Mesenchymal stem cell (in vitro differentiated cells and primary cell): ENCODE data around the gene HECTD4.

Experiments used
- DNase-seq: peaks from one replicate; pipeline ENCODE4 v3.0.0-alpha.2; 2013
- H2AFZ ChIP-seq: one replicate; pipeline ENCODE4 v1.6.1; 2013; ENCODE audit warnings: low read depth, mild to moderate bottlenecking, control low read depth, inconsistent platforms, low read length, moderate library complexity
- H2AK5ac ChIP-seq: 2 replicates; pipeline ENCODE4 v1.6.1; 2013; ENCODE audit warnings: low read length, moderate library complexity, mild to moderate bottlenecking, inconsistent platforms; ENCODE audit not compliant: severe bottlenecking
- H2BK120ac ChIP-seq: one replicate; pipeline ENCODE4 v1.6.1; 2013; ENCODE audit warnings: low read depth, mild to moderate bottlenecking, inconsistent platforms, low read length, moderate library complexity
- H2BK12ac ChIP-seq, 2 experiments: one replicate each; pipeline ENCODE4 v1.6.1; 2013; ENCODE audit warnings: inconsistent platforms in 2 of 2, low read length in 2 of 2, mild to moderate bottlenecking in 2 of 2, moderate library complexity in 2 of 2, control low read depth in 1 of 2
- H2BK15ac ChIP-seq: one replicate; pipeline ENCODE4 v1.6.1; 2013; ENCODE audit warnings: mild to moderate bottlenecking, low read depth, inconsistent platforms; ENCODE audit not compliant: poor library complexity, severe bottlenecking
- H2BK5ac ChIP-seq: 2 replicates; pipeline ENCODE4 v1.6.1; 2013; ENCODE audit warnings: low read depth, mild to moderate bottlenecking, low read length, control low read depth, inconsistent platforms; ENCODE audit not compliant: poor library complexity, severe bottlenecking
- H3K14ac ChIP-seq, 2 experiments: one replicate each; pipeline ENCODE4 v1.6.1; 2013; ENCODE audit warnings: inconsistent platforms in 2 of 2, low read length in 2 of 2, control low read depth in 1 of 2, mild to moderate bottlenecking in 1 of 2, moderate library complexity in 1 of 2
- H3K18ac ChIP-seq, 2 experiments: one replicate each; pipeline ENCODE4 v1.6.1; 2013; ENCODE audit warnings: inconsistent platforms in 2 of 2, low read length in 2 of 2, control low read depth in 1 of 2, low read depth in 1 of 2, mild to moderate bottlenecking in 1 of 2
- H3K23ac ChIP-seq, 2 experiments: one replicate each; pipeline ENCODE4 v1.6.1; 2013; ENCODE audit warnings: inconsistent platforms in 2 of 2, low read length in 2 of 2, mild to moderate bottlenecking in 2 of 2, moderate library complexity in 2 of 2, control low read depth in 1 of 2
- H3K27ac ChIP-seq: 2 replicates; pipeline ENCODE4 v1.5.1; 2013; ENCODE audit warnings: mild to moderate bottlenecking, moderate library complexity, low read length, control low read depth, inconsistent platforms; ENCODE audit not compliant: poor library complexity, severe bottlenecking
- H3K27me3 ChIP-seq, 2 experiments: 2 replicates each; pipeline versions ENCODE4 v1.6.1 to v1.7.0; 2013; ENCODE audit warnings: low read length in 2 of 2, mild to moderate bottlenecking in 2 of 2, moderate library complexity in 2 of 2, control low read depth in 1 of 2, inconsistent platforms in 1 of 2; ENCODE audit not compliant: control insufficient read depth in 1 of 2, insufficient read depth in 1 of 2
- H3K36me3 ChIP-seq, 2 experiments: 2 replicates each; pipeline versions ENCODE4 v1.6.1 to v1.7.0; 2013; ENCODE audit warnings: low read length in 2 of 2, control low read depth in 1 of 2, inconsistent platforms in 1 of 2, low read depth in 1 of 2, mild to moderate bottlenecking in 1 of 2; ENCODE audit not compliant: insufficient read depth in 2 of 2, control insufficient read depth in 1 of 2
- H3K4ac ChIP-seq, 2 experiments: one replicate each; pipeline ENCODE4 v1.6.1; 2013; ENCODE audit warnings: inconsistent platforms in 2 of 2, low read length in 2 of 2, mild to moderate bottlenecking in 2 of 2, moderate library complexity in 2 of 2, control low read depth in 1 of 2, low read depth in 1 of 2
- H3K4me1 ChIP-seq: 2 replicates; pipeline ENCODE4 v1.6.1; 2013; ENCODE audit warnings: low read depth, low read length, control low read depth; ENCODE audit not compliant: control insufficient read depth, insufficient read depth
- H3K4me2 ChIP-seq: 2 replicates; pipeline ENCODE4 v1.6.1; 2013; ENCODE audit warnings: low read length, mild to moderate bottlenecking, inconsistent platforms; ENCODE audit not compliant: poor library complexity, severe bottlenecking
- H3K4me3 ChIP-seq, 2 experiments: 2 replicates each; pipeline versions ENCODE4 v1.5.1 to v1.7.0; 2013; ENCODE audit warnings: low read length in 2 of 2, mild to moderate bottlenecking in 2 of 2, control low read depth in 1 of 2, low read depth in 1 of 2; ENCODE audit not compliant: insufficient read depth in 1 of 2
- H3K79me1 ChIP-seq: replicated peaks from 2 replicates; pipeline ENCODE4 v1.6.1; 2013; ENCODE audit warnings: mild to moderate bottlenecking, control low read depth, low read length, inconsistent platforms; ENCODE audit not compliant: poor library complexity, severe bottlenecking
- H3K9ac ChIP-seq: 2 replicates; pipeline ENCODE4 v1.7.0; 2013; ENCODE audit warnings: mild to moderate bottlenecking, low read length, moderate library complexity
- H3K9me3 ChIP-seq: 2 replicates; pipeline ENCODE4 v1.7.0; 2013; ENCODE audit warnings: mild to moderate bottlenecking, low read length; ENCODE audit not compliant: control insufficient read depth
- H4K8ac ChIP-seq: one replicate; pipeline ENCODE4 v1.6.1; 2013; ENCODE audit warnings: inconsistent platforms, mild to moderate bottlenecking, low read length, moderate library complexity
- H4K91ac ChIP-seq: one replicate; pipeline ENCODE4 v1.6.1; 2013; ENCODE audit warnings: mild to moderate bottlenecking, low read length, inconsistent platforms
- WGBS: methylation state at CpG from one replicate; pipeline ENCODE4 v1.1.7; 2013; ENCODE audit warnings: mixed read lengths; 5-methylcytosine and 5-hydroxymethylcytosine counted together

Gene HECTD4

DNA sequence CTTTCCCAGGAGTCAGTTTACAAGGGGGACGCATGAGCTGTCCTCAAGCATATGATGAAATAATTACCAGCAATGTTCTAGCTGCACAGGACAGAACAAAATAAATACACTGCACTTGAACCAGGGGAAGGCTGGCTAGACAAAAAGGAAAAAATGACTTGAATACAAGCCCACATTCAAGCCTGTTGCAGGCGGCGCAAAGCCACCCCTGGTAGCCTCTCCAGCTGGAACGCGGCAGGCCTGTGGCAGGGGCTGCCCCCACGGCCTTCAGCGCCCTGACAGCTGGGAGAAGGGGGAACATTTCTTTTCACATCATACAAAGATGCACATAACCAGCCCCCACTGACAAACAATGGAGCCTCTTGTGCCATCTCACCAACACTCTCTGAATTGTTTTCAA is 199.7 kb downstream of the HECTD4 start:
- Histone ChIP-seq H2BK12ac (no peak overlapping the region), H3K27me3 (no peaks in the 10 kb centered on the region), H3K23ac (no peak overlapping the region), H4K8ac (no peak overlapping the region), H3K9me3 (no peaks in the 10 kb centered on the region), H3K4me3 (no peak overlapping the region), H3K27ac (no peak overlapping the region), H3K4me1 (no peaks in the 10 kb centered on the region), H2AK5ac (no peak overlapping the region), H2BK120ac (no peak overlapping the region), H3K14ac (no peak overlapping the region), H3K18ac (no peak overlapping the region), H3K4me2 (no peak overlapping the region), H4K91ac (no peak overlapping the region), H2BK15ac (no peak overlapping the region), H3K36me3 (peaks cover 53 to 66% of the 10 kb centered on the region in 2 experiments), H2BK5ac (no peak overlapping the region), H2AFZ (no peak overlapping the region), H3K4ac (no peak overlapping the region), H3K79me1 (peaks cover 8% of the 10 kb centered on the region), H3K9ac (no peak overlapping the region)
- 92% methylated on average over 7 of the region's 7 CpGs for WGBS
- DNase-seq, result peak; percentile 25

DNA sequence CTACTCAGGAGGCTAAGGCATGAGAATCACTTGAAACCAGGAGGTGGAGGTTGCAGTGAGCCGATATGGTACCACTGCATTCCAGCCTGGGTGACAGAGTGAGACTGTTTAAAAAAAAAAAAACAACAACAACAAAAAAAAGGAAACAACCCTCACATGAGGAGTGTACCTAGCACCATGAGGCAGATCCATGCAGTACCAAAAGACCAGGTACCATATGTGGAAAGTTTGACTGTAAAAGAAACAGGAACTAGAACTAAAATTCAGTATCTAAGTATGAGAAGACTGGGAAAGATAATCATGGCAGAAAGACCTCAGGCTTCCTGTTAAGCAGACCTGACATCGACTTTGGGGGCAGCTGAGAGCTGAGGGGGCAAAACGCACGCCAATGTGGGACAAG is 201.8 kb downstream of the HECTD4 start:
- WGBS, result 100% methylated on average over 3 of the region's 4 CpGs
- Histone ChIP-seq H2AK5ac (no peak overlapping the region), H3K79me1 (peaks cover 8% of the 10 kb centered on the region)

DNA sequence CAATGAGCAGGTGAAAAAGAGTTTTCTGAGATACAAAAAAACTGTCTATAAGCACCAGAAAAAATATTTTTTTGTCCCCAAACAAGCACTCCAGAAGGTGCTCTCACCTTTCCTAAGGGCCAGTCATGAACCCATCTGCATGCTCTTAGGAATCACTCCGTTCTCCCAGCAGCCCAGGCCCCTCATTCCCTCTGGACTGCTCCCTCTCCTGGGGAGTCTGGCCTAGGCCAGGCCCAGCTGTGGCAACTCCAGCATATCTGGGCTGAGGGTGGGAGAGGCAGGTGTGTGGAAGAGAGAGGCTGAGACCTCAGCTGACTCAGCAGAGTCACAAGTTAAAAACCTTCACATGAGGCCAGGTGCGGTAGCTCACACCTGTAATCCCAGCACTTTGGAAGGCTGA is 202.3 kb downstream of the HECTD4 start:
- Histone ChIP-seq H3K27ac (no peak overlapping the region), H2AK5ac (no peak overlapping the region), H2BK12ac (no peak overlapping the region), H3K14ac (no peak overlapping the region), H2BK15ac (no peak overlapping the region), H3K36me3 (peaks cover 57 to 85% of the 10 kb centered on the region in 2 experiments), H3K4ac (no peak overlapping the region), H4K8ac (no peak overlapping the region), H3K27me3 (no peaks in the 10 kb centered on the region), H3K4me2 (no peak overlapping the region), H2AFZ (no peak overlapping the region), H3K18ac (no peak overlapping the region), H2BK120ac (no peak overlapping the region), H2BK5ac (no peak overlapping the region), H4K91ac (no peak overlapping the region), H3K4me3 (no peak overlapping the region), H3K4me1 (no peaks in the 10 kb centered on the region), H3K23ac (no peak overlapping the region), H3K9ac (no peak overlapping the region), H3K9me3 (no peaks in the 10 kb centered on the region), H3K79me1 (peaks cover 8% of the 10 kb centered on the region)
- WGBS, result 81% methylated on average over 2 of the region's 2 CpGs
- DNase-seq, result no peak

More for the DNA sequence above, 201.8 kb downstream of the HECTD4 start:
- H4K8ac ChIP-seq, result no peak overlapping the region
- peaks cover 57 to 81% of the 10 kb centered on the region in 2 experiments for H3K36me3 ChIP-seq
- no peak for DNase-seq
- no peak overlapping the region for H2BK120ac ChIP-seq
- no peak overlapping the region for H2BK5ac ChIP-seq
- no peaks in the 10 kb centered on the region for H3K27me3 ChIP-seq
- no peak overlapping the region for H2AFZ ChIP-seq
- no peak overlapping the region for H3K4me3 ChIP-seq
- H3K18ac ChIP-seq, result no peak overlapping the region
- no peak overlapping the region for H3K4ac ChIP-seq
- no peak overlapping the region for H3K27ac ChIP-seq
- no peak overlapping the region for H2BK12ac ChIP-seq
- H3K23ac ChIP-seq, result no peak overlapping the region
- no peaks in the 10 kb centered on the region for H3K9me3 ChIP-seq
- H3K9ac ChIP-seq, result no peak overlapping the region
- H2BK15ac ChIP-seq, result no peak overlapping the region
- H3K14ac ChIP-seq, result no peak overlapping the region
- H4K91ac ChIP-seq, result no peak overlapping the region
- H3K4me1 ChIP-seq, result no peaks in the 10 kb centered on the region
- H3K4me2 ChIP-seq, result no peak overlapping the region

DNA sequence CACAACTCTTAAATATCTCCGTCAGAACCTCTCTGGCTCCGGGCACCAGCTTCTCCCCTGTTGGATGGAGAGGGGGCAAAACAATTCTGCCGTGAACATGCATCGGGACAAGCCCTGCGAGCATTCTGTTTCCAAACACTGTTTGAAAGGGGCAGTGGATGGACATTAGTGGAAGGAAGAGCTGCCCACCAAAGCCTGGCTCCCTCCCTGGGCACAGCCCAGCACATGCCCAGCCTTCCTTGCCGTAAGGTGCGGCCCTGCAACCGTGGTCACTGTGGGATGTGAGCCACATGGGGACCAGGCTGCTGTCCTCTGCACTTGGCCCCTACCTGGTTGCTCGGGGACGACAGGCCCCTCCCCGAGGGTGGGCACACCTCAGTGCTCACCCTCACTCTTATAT is 202.9 kb downstream of the HECTD4 start:
- Histone ChIP-seq H3K9me3 (no peaks in the 10 kb centered on the region), H2BK12ac (no peak overlapping the region), H3K9ac (no peak overlapping the region), H3K4ac (no peak overlapping the region), H3K23ac (no peak overlapping the region), H3K36me3 (peaks cover 57 to 83% of the 10 kb centered on the region in 2 experiments), H2BK15ac (no peak overlapping the region), H3K79me1 (peaks cover 4% of the 10 kb centered on the region), H2AFZ (no peak overlapping the region), H3K18ac (no peak overlapping the region), H2BK120ac (no peak overlapping the region), H3K27ac (no peak overlapping the region), H3K4me2 (no peak overlapping the region), H3K4me1 (no peaks in the 10 kb centered on the region), H4K91ac (peak overlapping the region; percentile 9), H3K4me3 (peak overlapping the region in 1 of 2 experiments; percentile 3), H2AK5ac (no peak overlapping the region), H4K8ac (no peak overlapping the region), H3K27me3 (no peaks in the 10 kb centered on the region), H2BK5ac (no peak overlapping the region), H3K14ac (no peak overlapping the region)
- WGBS, result 98% methylated on average over 11 of the region's 11 CpGs
- DNase-seq, result no peak
